Measurements from ENCODE around the gene ALOX5AP.

ALOX5AP gene

GRCh38 chr13:30735025-30735871 is at the start of gene ALOX5AP:
Gene ALOX5AP, plus strand, starts transcription at chr13:30735543. Its CDS starts 63 bp downstream, at chr13:30735606.
- DNase-seq (ENCODE audit: insufficient read length, low spot score) = no peak
- FAIRE-seq = no peak

- FAIRE-seq (no peak), DNase-seq (ENCODE audit: insufficient read length, low spot score) (no peak)
These were observed 49.4 kb upstream of the ALOX5AP start for GRCh38 chr13:30685987-30686386.

DNA sequence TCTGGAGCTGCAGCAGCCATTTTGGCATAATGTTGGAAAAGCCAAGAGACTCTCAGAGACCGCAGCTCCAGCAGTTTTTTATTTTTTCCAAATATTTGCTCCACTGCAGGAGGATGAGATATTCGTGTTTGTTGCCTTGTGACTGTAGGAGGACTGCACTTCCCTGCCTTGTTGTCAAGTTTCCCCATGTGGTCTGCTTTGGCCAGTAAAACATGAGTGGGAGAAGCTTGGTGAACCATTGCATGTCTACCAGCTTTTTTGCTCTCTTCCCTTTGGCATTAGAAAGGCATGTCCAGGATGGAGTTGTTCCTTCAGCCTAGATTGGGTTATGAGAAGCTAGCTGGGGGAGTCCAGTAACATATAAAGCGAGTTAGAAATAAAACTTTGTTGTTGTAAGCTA is 47.7 kb upstream of the ALOX5AP start:
- FAIRE-seq = no peak
- no peak for DNase-seq (ENCODE audit: insufficient read length, low spot score)

DNA sequence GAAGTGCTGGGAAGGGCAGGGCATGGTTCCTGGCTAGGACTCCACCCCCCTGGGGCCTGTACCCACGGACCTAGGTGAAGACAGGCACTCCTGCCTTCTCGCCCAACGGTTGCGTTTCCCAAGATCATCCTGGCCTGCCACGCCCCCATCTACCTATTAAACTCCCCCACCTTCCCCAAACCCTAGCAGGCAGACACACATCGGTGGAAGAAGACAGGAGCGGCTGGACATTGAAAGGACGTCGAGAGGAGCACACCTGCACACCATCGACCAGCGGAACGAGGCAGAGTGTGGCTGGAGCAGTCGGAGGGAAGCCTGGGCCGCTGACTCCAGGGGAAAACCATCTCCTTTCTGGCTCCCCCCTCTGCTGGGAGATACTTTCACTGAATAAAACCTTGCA is 45.6 kb upstream of the ALOX5AP start:
- FAIRE-seq (no peak), DNase-seq (ENCODE audit: insufficient read length, low spot score) (no peak)

GRCh38 chr13:30690282-30691188 is 44.8 kb upstream of the ALOX5AP start:
- no peak for DNase-seq (ENCODE audit: insufficient read length, low spot score)
- FAIRE-seq = no peak

- FAIRE-seq = no peak
- no peak for DNase-seq (ENCODE audit: insufficient read length, low spot score)
These were observed 43.2 kb upstream of the ALOX5AP start for GRCh38 chr13:30692113-30692512.

DNA sequence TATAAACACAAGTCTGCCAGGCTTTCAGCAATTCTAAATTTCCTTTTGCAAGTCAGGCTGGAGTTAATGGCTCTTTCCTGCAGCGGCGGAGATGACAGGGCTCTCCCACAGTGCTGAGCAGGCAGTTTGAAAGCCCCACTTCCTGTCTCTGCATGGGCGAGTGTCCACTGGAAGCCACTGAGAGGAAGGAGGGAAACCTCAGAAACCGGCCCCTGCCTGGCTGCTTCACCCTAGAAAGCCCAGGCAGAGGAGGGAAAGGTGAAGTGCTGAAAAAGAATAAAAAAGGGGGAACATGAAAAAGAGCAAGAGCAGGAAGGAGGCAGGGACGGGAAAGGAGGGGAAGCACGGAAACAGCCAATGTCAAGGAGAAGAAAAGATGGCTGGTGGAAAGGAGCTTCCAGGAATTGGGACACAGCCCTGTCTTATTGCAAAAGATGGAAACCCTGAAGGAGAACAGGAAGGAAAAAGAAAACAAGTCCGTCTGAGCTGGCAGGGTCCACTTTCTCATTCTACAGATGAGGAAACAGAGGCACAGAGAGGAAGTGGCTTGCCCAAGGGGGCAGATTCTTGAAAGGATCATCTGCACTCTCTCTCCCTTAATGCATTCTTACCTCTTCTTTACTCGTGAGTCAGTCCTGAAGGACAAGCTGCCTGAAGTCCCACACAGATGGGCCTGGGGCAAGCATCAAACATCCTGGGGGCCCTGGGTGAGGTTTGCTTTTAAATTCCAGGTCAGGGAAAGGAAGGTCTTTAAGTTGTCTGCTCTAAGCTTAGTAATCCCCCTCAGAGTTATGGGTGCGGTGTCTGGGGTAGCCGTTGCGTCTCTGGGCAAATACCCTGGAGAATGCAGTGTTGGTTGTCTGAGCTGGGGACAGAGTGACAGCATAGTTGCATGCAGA is 38.8 kb upstream of the ALOX5AP start:
- FAIRE-seq (no peak), DNase-seq (ENCODE audit: insufficient read length, low spot score) (no peak)

DNA sequence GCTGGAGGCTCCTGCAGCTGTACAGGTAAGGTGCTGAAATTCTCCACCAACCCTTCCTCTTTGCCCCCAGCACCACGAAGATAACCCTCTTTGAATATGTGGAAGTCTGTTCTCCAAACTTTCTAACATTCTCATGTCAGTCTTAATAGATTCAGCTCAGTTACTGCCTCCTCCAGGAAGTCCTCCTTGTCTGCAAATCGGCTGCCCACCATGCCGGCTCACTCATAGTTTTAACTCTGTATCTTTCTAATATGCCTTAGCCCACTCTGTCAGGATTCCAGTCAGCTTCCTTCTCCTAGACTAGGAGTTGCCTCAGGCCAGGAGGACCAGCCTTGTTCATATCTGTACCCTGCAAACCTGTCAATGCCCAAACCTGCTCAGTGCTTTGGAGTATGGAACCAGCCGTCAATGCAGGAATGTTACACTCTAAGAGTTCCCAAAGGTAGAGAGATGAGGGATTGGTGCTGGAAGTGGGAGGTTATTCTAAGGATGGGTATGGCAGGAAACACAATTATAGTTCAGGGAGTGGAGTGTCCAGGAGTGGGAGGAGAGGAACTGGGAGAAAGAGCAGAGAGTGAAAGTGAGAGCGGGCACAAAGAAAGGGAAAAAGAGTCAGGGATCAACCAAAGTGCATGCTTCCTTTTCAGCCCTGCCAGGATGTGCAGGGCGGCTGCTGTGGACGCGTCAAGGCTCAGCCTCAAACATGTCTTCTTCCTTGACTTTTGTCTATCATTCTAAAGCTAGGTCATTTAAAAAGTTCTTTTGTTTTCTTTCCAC is 38.0 kb upstream of the ALOX5AP start:
- no peak for FAIRE-seq
- DNase-seq (ENCODE audit: insufficient read length, low spot score) = no peak

DNA sequence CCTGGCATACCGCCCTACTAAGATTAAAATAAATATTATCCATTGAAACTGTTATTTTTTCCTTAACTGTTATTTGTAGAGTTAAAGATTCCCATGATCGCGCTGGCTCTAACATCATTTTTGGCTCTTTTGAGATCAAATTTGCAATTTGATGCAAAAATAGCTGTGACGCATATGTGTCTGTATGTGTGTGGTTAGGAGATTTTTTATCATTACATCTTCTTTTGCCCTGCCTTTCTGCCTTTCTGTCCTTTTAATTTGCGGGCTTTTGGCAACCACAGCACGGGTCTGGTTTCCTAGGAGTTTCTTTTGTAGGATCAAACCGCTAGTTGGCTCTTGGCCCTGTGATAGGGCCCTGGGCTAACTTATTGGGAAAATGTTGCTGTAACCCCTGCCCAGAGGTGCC is 37.3 kb upstream of the ALOX5AP start:
- no peak for DNase-seq (ENCODE audit: insufficient read length, low spot score)
- no peak for FAIRE-seq

DNA sequence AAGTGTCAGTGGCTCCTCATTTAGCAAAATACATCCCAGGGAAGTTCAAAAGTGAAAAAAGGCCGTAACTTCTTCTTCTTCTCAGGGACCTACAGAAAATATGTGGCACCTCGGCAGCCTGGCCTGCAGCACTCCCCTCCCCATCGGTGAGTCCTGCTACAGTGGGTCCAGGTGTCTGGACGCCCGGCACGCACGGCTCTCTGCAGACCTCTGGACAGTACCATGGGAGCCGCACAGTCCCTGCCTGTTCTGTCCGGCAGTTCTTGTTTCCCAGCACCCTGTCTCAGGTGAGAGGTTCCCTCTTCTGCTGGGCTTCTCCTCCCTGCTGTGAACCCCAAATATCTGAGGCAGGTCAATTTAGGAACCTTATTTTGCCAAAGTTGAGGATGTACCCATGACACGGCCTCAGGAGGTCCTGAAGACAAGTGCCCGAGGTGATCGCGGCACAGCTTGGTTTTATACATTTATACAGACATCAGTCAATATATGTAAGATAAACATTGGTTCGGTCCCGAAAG is 36.8 kb upstream of the ALOX5AP start:
- DNase-seq (ENCODE audit: insufficient read length, low spot score) (no peak), FAIRE-seq (no peak)

- no peak for FAIRE-seq
- no peak for DNase-seq (ENCODE audit: insufficient read length, low spot score)
These were observed 35.0 kb upstream of the ALOX5AP start for GRCh38 chr13:30700364-30700763.

DNA sequence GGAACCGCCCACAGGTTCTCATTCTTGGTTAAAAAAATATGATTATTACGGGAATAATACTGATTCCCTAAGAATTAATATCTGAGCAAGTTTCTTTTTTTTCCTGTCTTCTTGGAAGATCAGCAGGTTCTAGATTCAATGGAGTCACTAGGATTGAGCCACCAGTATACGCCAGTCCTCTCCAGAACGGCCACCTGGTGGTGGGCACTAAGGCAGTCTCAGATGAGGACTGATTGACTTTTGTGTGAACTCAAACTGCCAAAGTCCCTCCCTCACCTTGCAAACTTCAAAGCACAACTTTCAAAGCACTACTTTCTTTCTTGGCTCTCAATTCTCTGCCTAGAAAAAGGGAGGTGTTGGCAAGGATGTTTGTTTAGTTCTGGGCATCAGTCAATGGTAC is 33.3 kb upstream of the ALOX5AP start:
- FAIRE-seq (no peak), DNase-seq (ENCODE audit: insufficient read length, low spot score) (no peak)

- no peak for FAIRE-seq
- DNase-seq (ENCODE audit: insufficient read length, low spot score) = no peak
These were observed 30.7 kb upstream of the ALOX5AP start for GRCh38 chr13:30704596-30704995.

DNA sequence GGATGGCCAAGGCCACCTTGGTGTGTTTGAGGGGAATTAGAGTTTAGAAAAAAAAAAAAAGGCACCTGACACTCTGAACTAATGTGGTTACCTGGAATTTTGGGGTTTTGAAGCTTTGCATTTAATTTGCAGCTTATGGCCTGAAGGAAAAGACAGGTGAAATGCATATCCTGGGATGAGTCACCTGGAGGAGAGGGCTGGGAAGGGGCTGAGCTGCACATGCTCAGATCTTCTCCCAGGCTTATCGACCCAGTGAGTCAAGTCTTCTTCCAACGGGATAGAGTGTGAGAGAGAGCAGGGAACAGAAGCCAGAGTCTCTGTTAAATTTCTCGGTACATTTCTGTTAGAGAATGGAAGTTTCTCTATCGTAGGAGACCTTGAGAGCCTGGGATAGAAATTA is 29.7 kb upstream of the ALOX5AP start:
- DNase-seq (ENCODE audit: insufficient read length, low spot score) (no peak), FAIRE-seq (no peak)

DNA sequence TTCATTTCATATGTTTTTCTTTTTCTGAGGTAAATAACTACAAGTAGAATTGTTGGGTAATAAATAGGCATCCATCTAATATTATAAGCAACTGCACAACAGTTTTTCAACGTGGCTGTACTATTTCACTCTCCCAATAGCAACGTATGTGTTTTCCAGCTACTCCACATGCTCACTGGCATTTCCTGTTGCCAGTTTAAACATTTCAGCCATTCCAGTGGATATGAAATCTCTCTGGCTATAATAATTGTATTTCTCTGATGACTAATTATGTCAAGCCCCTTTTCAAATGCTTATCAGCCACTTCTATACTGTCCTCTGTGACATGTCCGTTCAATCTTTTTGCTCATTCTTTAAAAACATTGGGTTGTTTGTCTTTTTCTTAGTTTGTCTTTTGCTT is 26.8 kb upstream of the ALOX5AP start:
- no peak for FAIRE-seq
- no peak for DNase-seq (ENCODE audit: insufficient read length, low spot score)

DNA sequence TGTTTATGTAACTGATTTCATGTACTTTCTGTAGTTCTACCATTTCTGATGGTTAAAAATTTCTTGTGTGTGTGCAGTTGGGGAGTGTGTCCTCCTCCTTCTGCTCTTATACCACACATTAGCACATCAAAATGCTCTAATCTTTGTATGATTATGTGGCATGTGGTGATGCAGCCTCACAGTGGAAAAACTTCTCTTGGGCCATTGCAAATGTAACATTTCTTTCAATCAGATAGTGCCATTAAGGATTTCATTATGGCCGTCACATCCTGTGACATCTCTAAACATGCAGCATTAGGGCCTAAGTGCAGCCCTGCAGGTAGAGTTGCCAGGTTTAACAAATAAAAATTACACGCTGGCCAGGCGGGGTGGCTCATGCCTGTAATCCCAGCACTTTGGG is 24.9 kb upstream of the ALOX5AP start:
- DNase-seq (ENCODE audit: insufficient read length, low spot score) = no peak
- no peak for FAIRE-seq

DNA sequence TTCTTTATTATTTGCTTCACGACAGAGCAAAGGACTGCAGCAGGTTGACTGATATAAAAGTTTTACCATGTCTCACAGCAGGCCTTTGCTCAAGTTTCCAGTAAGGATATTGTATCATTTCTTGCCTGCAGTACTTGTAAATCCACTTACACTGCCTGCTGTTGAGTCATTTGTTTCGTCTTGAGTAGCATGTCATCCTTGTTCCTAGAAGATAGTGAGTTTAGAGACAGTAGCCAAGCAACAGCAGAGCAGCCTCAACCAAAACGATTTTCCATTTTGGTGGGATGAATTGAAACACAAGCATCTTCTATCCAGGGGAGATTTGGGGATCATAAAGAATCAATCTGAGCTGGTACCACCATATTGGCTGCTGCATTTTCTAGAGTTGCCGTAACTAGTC is 24.0 kb upstream of the ALOX5AP start:
- DNase-seq (ENCODE audit: insufficient read length, low spot score) = no peak

GRCh38 chr13:30711837-30712236 is 23.5 kb upstream of the ALOX5AP start:
- FAIRE-seq (no peak), DNase-seq (ENCODE audit: insufficient read length, low spot score) (no peak)

More for the DNA sequence above, 24.0 kb upstream of the ALOX5AP start:
- no peak for FAIRE-seq

Data from HTR-8/SVneo (cell line).